ENCODE results near the gene ENOSF1. TPM values are rescaled to one million over a fixed set of nuclear protein-coding genes. Genes with fewer than 3 reads are reported as not detected.

Gene ENOSF1
- total and polyA plus RNA-seq, 12 donors = 50.8 to 196 (median 93.7) TPM

DNA sequence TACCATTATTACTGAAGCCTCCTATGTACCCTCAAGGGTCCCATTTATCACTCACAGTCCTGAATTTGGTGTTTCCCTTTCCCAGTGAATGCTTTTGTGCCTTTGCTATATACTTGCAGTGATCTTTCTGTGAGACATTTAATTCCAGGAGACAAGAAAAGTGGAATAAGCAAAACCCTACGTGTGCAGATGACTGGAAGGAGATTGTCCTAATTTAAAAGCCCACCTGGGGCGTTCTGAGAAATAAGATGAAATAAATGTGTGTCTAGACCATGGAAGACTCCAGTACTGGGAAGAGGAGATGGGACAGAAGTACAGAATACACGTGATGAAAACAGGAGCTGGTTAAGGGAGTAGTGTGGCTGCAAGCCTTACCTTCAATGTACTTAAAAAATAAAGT lies 35.7 kb downstream of the ENOSF1 start:
- no peak for DNase-seq
- Histone ChIP-seq H3K27me3 (no peaks in the 10 kb centered on the region), H3K9me3 (replicated peaks in 1 of 3) (no peaks in the 10 kb centered on the region), H3K36me3 (replicated peaks in 1 of 2) (peaks cover 0 to 46% of the 10 kb centered on the region in 2 donors), H3K4me1 (replicated peaks in 1 of 2) (peaks cover 0 to 5% of the 10 kb centered on the region in 2 donors), H3K27ac (no peak overlapping the region), H3K4me3 (no peak overlapping the region)
- intact Hi-C loops (cut with DNase I) = no loop called here
- TF ChIP-seq POLR2A (IDR thresholded peaks at IDR 0.05) = no peak
- TF ChIP-seq, protein P1, sequence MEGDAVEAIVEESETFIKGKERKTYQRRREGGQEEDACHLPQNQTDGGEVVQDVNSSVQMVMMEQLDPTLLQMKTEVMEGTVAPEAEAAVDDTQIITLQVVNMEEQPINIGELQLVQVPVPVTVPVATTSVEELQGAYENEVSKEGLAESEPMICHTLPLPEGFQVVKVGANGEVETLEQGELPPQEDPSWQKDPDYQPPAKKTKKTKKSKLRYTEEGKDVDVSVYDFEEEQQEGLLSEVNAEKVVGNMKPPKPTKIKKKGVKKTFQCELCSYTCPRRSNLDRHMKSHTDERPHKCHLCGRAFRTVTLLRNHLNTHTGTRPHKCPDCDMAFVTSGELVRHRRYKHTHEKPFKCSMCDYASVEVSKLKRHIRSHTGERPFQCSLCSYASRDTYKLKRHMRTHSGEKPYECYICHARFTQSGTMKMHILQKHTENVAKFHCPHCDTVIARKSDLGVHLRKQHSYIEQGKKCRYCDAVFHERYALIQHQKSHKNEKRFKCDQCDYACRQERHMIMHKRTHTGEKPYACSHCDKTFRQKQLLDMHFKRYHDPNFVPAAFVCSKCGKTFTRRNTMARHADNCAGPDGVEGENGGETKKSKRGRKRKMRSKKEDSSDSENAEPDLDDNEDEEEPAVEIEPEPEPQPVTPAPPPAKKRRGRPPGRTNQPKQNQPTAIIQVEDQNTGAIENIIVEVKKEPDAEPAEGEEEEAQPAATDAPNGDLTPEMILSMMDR (IDR thresholded peaks at IDR 0.05) = no peak
- WGBS, 4 donors = 93 to 96% (median 95%) methylated on average over 3 of the region's 3 CpGs

DNA sequence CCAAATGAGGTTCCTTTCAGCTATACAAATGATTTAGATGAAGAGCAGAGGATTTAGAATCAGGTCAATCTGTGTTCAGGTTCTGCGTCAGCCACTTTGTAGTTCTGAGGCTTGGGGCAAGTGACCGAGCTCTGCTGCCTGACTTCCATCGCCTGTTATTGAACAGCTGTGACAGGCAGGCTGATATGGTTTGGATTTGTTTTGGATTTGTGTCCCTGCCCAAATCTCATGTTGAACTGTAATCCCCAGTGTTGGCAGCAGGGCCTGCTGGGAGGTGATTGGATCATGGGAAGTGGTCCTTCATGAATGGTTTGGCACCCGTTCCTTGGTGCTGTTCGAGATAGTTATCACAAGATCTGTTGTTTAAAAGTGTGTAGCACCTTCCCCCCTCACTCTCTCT lies 36.4 kb downstream of the ENOSF1 start:
- no peak for DNase-seq
- peaks cover 0 to 5% of the 10 kb centered on the region in 2 donors for H3K4me1 ChIP-seq (replicated peaks in 1 of 2)
- H3K9me3 ChIP-seq (replicated peaks in 1 of 3) = no peaks in the 10 kb centered on the region
- no peaks in the 10 kb centered on the region for H3K27me3 ChIP-seq
- peaks cover 0 to 45% of the 10 kb centered on the region in 2 donors for H3K36me3 ChIP-seq (replicated peaks in 1 of 2)
- H3K27ac ChIP-seq = no peak overlapping the region
- WGBS, 4 donors = 92 to 94% (median 93%) methylated on average over 3 to 5 of the region's 5 CpGs
- H3K4me3 ChIP-seq = no peak overlapping the region
- TF ChIP-seq, protein P1 (IDR thresholded peaks at IDR 0.05) = no peak
- no peak for TF ChIP-seq POLR2A (IDR thresholded peaks at IDR 0.05)
- intact Hi-C loops (cut with DNase I) = no loop called here

DNA sequence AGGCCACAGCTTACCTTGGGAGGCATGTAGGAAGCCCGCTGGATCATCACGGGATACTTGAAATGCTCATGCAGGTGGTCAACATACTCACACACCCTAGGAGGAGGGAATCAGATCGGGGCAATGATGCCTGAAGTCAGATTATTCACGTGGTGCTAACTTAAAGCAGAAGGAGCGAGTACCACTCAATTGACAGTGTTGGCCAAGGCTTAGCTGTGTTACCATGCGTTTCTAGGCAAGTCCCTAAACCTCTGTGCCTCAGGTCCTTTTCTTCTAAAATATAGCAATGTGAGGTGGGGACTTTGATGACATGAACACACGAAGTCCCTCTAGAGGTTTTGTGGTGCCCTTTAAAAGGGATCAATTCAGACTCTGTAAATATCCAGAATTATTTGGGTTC lies 37.1 kb downstream of the ENOSF1 start:
- Histone ChIP-seq H3K27ac (no peak overlapping the region), H3K27me3 (no peaks in the 10 kb centered on the region), H3K4me1 (replicated peaks in 1 of 2) (peaks cover 0 to 5% of the 10 kb centered on the region in 2 donors), H3K9me3 (replicated peaks in 1 of 3) (no peaks in the 10 kb centered on the region), H3K4me3 (no peak overlapping the region), H3K36me3 (replicated peaks in 1 of 2) (peaks cover 0 to 51% of the 10 kb centered on the region in 2 donors)
- intact Hi-C loops (cut with DNase I) = no loop called here
- TF ChIP-seq POLR2A (IDR thresholded peaks at IDR 0.05) = no peak
- TF ChIP-seq, protein P1 (IDR thresholded peaks at IDR 0.05) = no peak
- WGBS, 4 donors = 96 to 100% (median 98%) methylated on average over 6 to 7 of the region's 7 CpGs
- no peak for DNase-seq

DNA sequence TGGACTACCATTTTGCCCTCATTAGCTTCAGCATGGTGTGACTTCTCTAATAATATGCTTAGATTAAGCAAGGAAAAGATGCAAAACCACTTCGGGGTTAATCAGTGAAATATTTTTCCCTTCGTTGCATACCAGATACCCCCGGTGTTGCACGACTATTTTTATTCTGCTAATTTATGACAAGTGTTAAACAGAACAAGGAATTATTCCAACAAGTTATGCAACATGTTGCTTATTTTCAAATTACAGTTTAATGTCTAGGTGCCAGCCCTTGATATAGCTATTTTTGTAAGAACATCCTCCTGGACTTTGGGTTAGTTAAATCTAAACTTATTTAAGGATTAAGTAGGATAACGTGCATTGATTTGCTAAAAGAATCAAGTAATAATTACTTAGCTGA lies 38.7 kb downstream of the ENOSF1 start:
- H3K36me3 ChIP-seq (replicated peaks in 1 of 2) = peaks cover 0 to 55% of the 10 kb centered on the region in 2 donors
- no peak overlapping the region for H3K4me3 ChIP-seq
- WGBS, 4 donors = 72 to 81% (median 77%) methylated on average over 5 of the region's 5 CpGs

More for the DNA sequence above, 38.7 kb downstream of the ENOSF1 start:
- Histone ChIP-seq H3K27ac (no peak overlapping the region), H3K4me1 (replicated peaks in 1 of 2) (peaks cover 0 to 5% of the 10 kb centered on the region in 2 donors), H3K9me3 (replicated peaks in 1 of 3) (no peaks in the 10 kb centered on the region), H3K27me3 (no peaks in the 10 kb centered on the region)
- intact Hi-C loops (cut with DNase I) = no loop called here
- DNase-seq = no peak
- no peak for TF ChIP-seq POLR2A (IDR thresholded peaks at IDR 0.05)
- TF ChIP-seq, protein P1 (IDR thresholded peaks at IDR 0.05) = no peak
